ENCODE measurements around the gene C2orf42.
A peak's percentile ranks its signal among the peaks of the same experiment; 100 is the strongest.
"Not testable (repeated sequence)": the region's sequence is repeated elsewhere in the genome, so short reads cannot be mapped to it uniquely, and the experiment has no call there.

Gene C2orf42

DNA sequence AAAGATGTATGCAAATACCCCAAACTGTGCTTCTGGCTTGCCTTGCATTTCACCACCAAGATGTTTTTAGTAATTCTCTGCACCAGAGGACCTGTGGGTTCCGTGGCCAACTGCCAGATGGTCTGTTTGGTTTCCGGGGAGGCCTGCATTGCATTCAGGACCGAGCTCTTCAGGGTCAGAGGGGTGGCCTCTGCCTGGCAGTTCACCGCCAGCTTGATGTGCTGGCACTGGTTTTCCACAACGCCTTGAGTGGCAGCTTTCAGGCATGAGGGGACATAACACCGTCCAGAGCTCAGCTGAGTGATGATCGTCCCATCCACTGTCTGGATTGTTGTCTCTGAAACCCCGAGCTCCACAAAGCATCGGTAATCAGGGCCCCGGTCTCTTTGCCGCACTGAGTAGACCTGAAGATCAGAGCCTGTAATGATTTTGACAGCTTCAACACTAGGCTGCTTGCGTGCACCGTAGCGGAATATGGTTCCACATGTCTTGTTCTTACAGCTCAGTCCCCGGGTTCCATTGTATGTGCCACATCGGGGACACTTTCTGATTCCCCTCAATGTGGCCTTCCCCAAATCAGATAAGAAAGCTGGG is 9.4 kb downstream of the C2orf42 start:
- in situ Hi-C loops (cut with MboI; ENCODE audit: low pct_unique_long_range_greater_than_20kb, low sequenced_read_pairs, unreplicated experiment): no loop called here
- TF ChIP-seq, protein P1, sequence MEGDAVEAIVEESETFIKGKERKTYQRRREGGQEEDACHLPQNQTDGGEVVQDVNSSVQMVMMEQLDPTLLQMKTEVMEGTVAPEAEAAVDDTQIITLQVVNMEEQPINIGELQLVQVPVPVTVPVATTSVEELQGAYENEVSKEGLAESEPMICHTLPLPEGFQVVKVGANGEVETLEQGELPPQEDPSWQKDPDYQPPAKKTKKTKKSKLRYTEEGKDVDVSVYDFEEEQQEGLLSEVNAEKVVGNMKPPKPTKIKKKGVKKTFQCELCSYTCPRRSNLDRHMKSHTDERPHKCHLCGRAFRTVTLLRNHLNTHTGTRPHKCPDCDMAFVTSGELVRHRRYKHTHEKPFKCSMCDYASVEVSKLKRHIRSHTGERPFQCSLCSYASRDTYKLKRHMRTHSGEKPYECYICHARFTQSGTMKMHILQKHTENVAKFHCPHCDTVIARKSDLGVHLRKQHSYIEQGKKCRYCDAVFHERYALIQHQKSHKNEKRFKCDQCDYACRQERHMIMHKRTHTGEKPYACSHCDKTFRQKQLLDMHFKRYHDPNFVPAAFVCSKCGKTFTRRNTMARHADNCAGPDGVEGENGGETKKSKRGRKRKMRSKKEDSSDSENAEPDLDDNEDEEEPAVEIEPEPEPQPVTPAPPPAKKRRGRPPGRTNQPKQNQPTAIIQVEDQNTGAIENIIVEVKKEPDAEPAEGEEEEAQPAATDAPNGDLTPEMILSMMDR (IDR thresholded peaks at IDR 0.05; ENCODE audit: extremely low read depth, insufficient read depth, missing control alignments): no peak
- no peak for DNase-seq (ENCODE audit: low spot score)

DNA sequence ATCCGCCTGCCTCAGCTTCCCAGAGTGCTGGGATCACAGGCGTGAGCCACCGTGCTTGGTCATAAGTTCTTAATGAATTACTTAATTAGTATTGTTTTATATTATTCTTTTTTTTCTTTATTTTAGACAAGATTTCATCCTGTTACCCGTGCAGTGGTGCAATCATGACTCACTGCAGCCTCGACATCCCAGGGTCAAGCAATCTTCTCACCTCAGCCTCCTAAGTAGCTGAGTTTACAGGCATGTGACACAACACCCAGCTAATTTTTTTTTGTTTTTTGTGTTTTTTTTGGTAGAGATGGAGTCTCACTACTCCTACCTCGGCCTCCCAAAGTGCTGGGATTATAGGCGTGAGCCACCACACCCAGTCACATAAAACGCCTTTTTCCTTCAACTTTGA is 17.3 kb downstream of the C2orf42 start:
- no peak for DNase-seq (ENCODE audit: low spot score)
- TF ChIP-seq, protein P1 (IDR thresholded peaks at IDR 0.05; ENCODE audit: extremely low read depth, insufficient read depth, missing control alignments): no peak
- in situ Hi-C loops (cut with MboI; ENCODE audit: low pct_unique_long_range_greater_than_20kb, low sequenced_read_pairs, unreplicated experiment): no loop called here

DNA sequence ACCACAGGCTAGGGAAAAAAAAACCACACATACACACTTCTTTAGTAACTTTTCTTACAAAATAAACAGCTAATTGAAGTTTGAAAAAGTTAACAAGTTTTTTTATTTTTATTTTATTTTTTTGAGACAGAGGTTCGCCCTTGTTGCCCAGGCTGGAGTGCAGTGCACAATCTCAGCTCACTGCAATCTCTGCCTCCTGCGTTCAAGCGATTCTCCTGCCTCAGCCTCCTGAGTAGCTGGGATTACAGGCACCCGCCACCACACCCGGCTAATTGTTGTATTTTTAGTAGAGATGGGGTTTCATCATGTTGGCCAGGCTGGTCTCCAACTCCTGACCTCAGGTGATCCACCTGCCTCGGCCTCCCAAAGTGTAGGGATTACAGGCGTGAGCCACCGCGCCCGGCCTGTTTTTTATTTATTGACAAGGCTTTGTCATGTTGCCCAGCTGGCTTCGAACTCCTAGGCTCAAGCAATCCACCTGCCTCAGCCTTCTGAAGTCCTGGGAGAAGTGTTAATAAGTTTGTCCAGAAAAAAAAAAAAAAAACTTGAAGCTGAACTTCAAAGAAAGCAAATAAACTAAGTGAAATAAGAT is 21.1 kb downstream of the C2orf42 start:
- DNase-seq (ENCODE audit: low spot score); in situ Hi-C loops (cut with MboI; ENCODE audit: low pct_unique_long_range_greater_than_20kb, low sequenced_read_pairs, unreplicated experiment): not testable (repeated sequence)

DNA sequence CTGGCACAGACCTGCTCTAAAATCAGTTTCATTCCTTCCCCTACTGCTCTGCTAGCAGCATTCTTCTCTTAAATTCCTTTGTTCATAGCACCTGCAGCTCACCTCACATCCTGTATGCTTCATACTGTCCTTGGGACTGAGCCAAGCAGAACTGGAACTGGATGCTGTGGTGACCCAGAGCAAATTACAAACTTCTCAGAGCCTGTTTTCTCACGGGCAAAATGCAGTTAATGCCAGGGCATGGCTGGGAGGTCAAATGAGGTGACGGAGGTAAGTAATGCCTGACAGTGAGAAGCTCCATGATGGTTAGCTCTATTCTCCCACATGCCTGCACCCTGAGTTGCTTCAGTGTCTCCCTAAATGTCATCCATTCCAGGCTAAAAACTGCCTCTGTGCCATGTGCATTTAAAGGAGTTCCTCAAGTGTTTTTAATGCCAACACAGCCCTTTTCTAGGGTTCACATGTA is 29.7 kb downstream of the C2orf42 start:
- TF ChIP-seq, protein P1 (IDR thresholded peaks at IDR 0.05; ENCODE audit: extremely low read depth, insufficient read depth, missing control alignments): no peak
- peak; percentile 52 for DNase-seq (ENCODE audit: low spot score)
- in situ Hi-C loops (cut with MboI; ENCODE audit: low pct_unique_long_range_greater_than_20kb, low sequenced_read_pairs, unreplicated experiment): no loop called here

DNA sequence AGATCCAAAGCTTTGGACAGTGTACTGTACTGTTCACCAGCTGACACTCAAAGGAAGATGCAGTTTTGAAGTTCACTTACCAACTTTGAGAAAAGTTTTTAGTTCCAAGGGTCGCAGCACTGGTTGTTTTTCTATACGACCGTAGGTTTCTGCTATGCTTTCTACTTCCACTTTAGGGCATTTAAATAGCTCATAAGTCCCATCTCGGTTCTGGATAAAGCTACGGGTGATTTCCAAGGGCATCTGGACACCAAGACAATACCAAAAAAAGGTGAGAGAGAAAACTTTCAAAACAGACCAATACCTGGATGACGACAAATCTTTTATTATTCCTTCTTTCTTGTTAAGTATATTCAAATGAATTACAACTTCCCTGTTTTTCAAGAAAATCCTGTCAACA is 30.3 kb downstream of the C2orf42 start:
- no peak for DNase-seq (ENCODE audit: low spot score)
- TF ChIP-seq, protein P1 (IDR thresholded peaks at IDR 0.05; ENCODE audit: extremely low read depth, insufficient read depth, missing control alignments): no peak
- in situ Hi-C loops (cut with MboI; ENCODE audit: low pct_unique_long_range_greater_than_20kb, low sequenced_read_pairs, unreplicated experiment): no loop called here

DNA sequence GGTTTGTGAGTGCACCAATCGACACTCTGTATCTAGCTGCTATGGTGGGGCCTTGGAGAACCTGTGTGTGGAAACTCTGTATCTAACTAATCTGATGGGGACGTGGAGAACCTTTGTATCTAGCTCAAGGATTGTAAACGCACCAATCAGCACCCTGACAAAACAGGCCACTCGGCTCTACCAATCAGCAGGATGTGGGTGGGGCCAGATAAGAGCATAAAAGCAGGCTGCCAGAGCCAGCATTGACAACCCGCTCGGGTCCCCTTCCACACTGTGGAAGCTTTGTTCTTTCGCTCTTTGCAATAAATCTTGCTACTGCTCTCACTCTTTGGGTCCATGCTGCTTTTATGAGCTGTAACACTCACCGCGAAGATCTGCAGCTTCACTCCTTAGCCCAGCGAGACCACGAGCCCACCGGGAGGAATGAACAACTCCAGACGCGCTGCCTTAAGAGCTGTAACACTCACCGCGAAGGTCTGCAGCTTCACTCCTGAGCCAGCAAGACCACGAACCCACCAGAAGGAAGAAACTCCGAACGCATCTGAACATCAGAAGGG is 41.6 kb downstream of the C2orf42 start:
- DNase-seq (ENCODE audit: low spot score): not testable (repeated sequence)
- in situ Hi-C loops (cut with MboI; ENCODE audit: low pct_unique_long_range_greater_than_20kb, low sequenced_read_pairs, unreplicated experiment): loop anchor here (10.0 kb wide), 1 partner anchor 234 kb away; the partner anchor contains the start of gene MXD1

DNA sequence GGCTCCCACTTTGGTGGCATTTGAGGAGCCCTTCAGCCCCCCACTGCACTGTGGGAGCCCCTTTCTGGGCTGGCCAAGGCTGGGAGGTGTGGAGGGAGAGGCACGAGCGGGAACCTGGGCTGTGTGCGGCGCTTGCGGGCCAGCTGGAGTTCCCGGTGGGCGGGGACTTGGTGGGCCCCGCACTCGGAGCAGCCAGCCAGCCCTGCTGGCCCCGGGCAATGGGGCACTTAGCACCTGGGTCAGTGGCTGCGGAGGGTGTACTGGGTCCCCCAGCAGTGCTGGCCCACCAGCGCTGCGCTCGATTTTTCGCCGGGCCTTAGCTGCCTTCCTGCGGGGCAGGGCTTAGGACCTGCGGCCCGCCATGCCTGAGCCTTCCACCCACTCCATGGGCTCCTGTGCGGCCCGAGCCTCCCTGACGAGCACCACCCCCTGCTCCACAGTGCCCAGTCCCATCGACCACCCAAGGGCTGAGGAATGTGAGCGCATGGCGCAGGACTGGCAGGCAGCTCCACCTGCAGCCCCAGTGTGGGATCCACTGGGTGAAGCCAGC is 42.5 kb downstream of the C2orf42 start:
- not testable (repeated sequence) for DNase-seq (ENCODE audit: low spot score)
- in situ Hi-C loops (cut with MboI; ENCODE audit: low pct_unique_long_range_greater_than_20kb, low sequenced_read_pairs, unreplicated experiment): loop anchor here (10.0 kb wide), 1 partner anchor 233 kb away; the partner anchor contains the start of gene MXD1

Measured in GM13977 (cell line).